NCI-H1105 (cell line): ENCODE measurements around the gene KCND3.

Experiments
- DNase-seq: peaks from one replicate; lab custom pipeline; 2025; lab: John Stamatoyannopoulos, UW

The KCND3 gene

GRCh38 chr1:111989531-111990025 lies at the start of gene KCND3:
KCND3 (minus strand) TSS chr1:111989668.
- DNase-seq: peak; percentile 42

GRCh38 chr1:112034277-112034676 lies 44.8 kb upstream of the KCND3 start:
- no peak for DNase-seq

- DNase-seq: no peak
Observed at GRCh38 chr1:112033439-112034120, 44.1 kb upstream of the KCND3 start.

- no peak for DNase-seq
Observed at GRCh38 chr1:112030157-112030556, 40.7 kb upstream of the KCND3 start.

GRCh38 chr1:112027696-112028095 lies 38.2 kb upstream of the KCND3 start:
- peak; percentile 90 for DNase-seq

GRCh38 chr1:112026501-112026900 lies 37.0 kb upstream of the KCND3 start:
- no peak for DNase-seq

GRCh38 chr1:112026016-112026415 lies 36.5 kb upstream of the KCND3 start:
- no peak for DNase-seq

- DNase-seq: no peak
Observed at GRCh38 chr1:112021263-112021662, 31.8 kb upstream of the KCND3 start.

- no peak for DNase-seq
Observed at GRCh38 chr1:112017183-112017582, 27.7 kb upstream of the KCND3 start.

GRCh38 chr1:112012823-112013222 lies 23.4 kb upstream of the KCND3 start:
- DNase-seq: no peak

GRCh38 chr1:112011202-112011601 lies 21.7 kb upstream of the KCND3 start:
- DNase-seq: no peak

- DNase-seq: no peak
Observed at GRCh38 chr1:112007169-112007568, 17.7 kb upstream of the KCND3 start.

- DNase-seq: no peak
Observed at GRCh38 chr1:112006416-112007025, 17.1 kb upstream of the KCND3 start.

- no peak for DNase-seq
Observed at GRCh38 chr1:112004076-112004475, 14.6 kb upstream of the KCND3 start.

- DNase-seq: no peak
Observed at GRCh38 chr1:112002514-112002913, 13.0 kb upstream of the KCND3 start.

GRCh38 chr1:112001436-112001835 lies 12.0 kb upstream of the KCND3 start:
- DNase-seq: no peak

GRCh38 chr1:112000048-112000447 lies 10.6 kb upstream of the KCND3 start:
- DNase-seq: no peak

- DNase-seq: no peak
Observed at GRCh38 chr1:111998332-111998731, 8.9 kb upstream of the KCND3 start.

GRCh38 chr1:111992476-111992875 lies 3.0 kb upstream of the KCND3 start:
- DNase-seq: no peak

GRCh38 chr1:111990878-111991718 lies 1.6 kb upstream of the KCND3 start:
- DNase-seq: peak; percentile 85

- peak; percentile 35 for DNase-seq
Observed at GRCh38 chr1:111990026-111990877, 784 bp upstream of the KCND3 start.
